HG03521 (cell line): Measurements from ENCODE around the gene CALR.
A peak's percentile ranks its signal among the peaks of the same experiment; 100 is the strongest.
"Not testable (repeated sequence)": the region's sequence is repeated elsewhere in the genome, so short reads cannot be mapped to it uniquely, and the experiment has no call there.

Source experiments
- ATAC-seq: cut with Tn5 transposase; IDR thresholded peaks from one replicate; pipeline ENCODE4 v1.9.1; 2021; ENCODE audit warnings: mild to moderate bottlenecking, moderate library complexity; ENCODE audit not compliant: unreplicated experiment

Gene CALR

DNA sequence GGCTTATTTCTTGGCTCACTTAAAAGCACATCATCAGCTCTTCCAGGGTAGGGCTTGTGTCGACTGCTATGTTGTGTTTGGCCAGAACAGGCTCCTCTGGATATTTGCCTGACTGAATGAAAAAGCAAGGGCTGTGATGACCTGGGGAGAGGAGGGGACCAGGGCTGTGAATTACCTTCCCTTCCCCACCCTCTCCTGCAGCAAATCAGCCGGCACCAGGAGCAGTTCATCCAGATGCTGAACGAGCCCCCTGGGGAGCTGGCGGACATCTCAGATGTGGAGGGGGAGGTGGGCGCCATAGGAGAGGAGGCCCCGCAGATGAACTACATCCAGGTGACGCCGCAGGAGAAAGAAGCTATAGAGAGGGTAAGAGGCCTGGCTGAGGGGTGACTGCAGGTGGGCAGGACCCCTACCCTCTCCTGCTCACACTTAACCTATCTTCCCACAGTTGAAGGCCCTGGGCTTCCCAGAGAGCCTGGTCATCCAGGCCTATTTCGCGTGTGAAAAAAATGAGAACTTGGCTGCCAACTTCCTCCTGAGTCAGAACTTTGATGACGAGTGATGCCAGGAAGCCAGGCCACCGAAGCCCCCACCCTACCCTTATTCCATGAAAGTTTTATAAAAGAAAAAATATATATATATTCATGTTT is 14.2 kb downstream of the CALR start:
- ATAC-seq: no peak

DNA sequence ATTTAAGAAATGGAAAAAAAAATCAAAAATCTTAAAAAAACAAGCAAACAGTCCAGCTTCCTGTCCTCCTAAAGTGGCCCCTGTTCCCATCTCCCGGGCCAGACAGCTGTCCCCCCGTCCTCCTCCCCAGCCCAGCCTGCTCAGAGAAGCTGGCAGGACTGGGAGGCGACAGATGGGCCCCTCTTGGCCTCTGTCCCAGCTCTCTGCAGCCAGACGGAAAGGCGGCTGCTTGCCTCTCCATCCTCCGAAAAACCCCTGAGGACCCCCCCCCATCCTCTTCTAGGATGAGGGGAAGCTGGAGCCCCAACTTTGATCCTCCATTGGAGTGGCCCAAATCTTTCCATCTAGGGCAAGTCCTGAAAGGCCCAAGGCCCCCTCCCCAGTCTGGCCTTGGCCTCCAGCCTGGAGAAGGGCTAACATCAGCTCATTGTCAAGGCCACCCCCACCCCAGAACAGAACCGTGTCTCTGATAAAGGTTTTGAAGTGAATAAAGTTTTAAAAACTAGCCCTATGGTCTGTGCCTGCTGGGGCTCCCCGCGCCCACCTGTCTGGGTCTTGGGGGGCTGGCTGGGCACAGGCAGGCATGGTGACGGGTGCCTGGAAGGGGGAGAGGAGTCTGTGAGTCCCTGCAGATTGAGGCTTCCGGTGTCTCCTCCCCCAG is 14.9 kb downstream of the CALR start:
- ATAC-seq: no peak

DNA sequence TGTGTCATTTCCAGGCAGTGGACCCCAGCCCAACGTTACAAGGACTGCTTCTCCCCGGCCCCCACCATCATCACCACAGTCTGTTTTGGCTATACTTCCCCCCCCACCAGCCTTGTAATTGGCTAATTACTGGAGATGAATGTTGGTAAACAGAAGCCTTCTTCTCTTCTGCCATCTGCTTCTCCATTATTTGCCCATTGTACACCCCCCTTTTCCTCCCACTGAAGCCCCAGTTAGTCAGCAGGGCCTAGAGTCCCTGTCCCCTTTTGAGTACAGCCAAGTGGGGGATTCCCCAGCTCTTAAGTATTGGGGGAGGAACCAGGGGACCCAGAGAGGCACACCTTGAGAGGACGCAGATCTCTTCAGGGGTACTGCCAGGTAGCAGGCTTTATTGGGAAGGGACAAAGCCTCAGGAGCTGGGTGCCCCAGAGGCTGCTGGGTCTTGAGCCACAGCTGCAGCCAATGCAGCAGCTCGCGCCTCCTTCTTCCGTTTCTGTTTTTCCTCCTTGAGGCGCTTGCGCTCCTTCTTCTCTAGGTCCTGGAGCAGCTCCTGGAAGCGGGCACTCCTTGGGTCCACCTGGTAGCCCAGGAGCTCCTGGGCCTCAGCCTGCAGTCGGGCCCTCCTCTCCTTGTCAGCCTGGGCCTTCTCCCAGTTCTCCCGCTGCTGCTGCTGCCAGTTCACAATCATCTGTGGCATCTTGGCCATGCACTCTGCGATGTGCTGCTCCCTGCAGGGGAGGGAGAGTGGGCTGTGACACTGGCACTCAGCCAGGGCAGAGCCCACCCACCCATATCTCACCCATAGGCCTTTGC is 15.6 kb downstream of the CALR start:
- no peak for ATAC-seq

DNA sequence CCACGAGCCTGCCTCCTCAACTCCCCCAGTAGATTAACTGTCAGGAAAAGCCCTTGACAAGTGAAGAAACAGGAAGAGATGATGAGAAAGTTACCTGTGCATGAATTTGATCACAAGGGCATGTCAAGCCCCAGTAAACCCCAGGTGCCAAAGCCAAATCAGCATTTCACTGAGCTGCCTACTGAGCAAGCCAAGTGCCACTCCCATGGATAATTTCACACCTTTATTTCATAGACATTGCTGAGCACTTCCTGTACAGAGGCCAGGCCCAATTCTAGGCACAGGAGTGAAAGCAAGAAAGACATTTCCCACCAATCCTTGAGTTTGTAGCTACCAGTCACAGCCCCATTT is 16.2 kb downstream of the CALR start:
- no peak for ATAC-seq

DNA sequence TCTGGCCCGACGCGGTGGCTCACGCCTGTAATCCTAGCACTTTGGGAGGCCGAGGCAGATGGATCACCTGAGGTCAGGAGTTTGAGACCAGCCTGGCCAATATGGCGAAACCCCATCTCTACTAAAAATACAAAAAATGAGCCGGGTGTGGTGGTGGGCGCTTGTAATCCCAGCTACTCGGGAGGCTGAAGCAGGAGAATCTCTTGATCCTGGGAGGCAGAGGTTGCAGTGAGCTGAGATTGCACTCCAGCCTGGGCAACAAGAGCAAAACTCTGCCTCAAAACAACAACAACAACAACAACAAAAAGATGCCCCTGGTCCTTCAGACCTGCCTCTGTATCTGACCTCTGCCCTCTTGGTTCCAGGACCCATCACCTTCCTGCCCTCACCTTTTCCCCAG is 17.2 kb downstream of the CALR start:
- ATAC-seq: not testable (repeated sequence)

- ATAC-seq: no peak
Measured at GRCh38 chr19:12955996-12956395, 17.6 kb downstream of the CALR start.

DNA sequence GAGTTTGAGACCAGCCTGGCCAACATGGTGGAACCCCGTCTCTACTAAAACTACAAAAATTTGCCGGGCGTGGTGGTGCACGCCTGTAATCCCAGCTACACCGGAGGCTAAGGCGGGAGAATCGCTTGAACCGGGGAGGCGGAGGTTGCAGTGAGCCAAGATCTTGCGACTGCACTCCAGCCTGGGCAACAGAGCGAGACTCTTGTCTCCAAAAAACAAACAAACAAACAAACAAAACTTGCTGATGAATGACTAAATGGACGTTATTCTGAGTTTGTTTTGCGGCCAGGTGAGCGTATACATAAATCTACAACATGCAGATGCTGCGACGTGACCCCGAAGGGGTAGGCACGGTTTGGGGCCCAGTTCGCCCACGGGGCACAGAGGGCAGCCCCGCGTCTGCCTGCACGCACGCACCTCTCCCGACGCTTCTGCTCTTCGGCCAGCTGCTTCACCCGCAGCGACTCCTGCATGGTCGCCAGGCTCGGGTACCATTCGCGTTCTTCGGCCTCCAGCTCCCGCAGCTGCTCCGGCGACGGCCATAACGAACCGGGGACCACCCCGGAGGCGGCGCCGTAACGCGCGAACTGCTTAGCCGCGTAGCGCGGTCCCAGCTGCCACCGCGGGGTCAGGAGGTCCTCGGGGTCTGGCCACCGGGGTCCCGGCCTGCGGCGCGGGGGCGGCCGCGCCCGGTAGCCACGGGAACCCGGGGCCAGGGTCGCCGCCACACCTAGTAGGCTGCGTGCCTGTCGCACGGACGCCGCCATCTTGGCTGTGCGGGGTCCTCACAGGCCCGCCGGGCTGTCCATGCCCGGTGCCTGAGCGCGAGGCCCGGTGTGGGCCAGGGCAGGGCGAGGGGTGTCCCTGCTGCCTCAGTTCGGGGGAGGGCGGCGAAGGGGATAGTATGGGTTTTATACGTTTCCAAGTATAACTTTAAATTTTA is 18.3 kb downstream of the CALR start, which contains the start of gene GADD45GIP1:
Gene GADD45GIP1 (minus strand): TSS at position 778 of the 943 bp plus-strand sequence. CDS start 11 bp downstream, at position 767.
- ATAC-seq: peak; percentile 72

DNA sequence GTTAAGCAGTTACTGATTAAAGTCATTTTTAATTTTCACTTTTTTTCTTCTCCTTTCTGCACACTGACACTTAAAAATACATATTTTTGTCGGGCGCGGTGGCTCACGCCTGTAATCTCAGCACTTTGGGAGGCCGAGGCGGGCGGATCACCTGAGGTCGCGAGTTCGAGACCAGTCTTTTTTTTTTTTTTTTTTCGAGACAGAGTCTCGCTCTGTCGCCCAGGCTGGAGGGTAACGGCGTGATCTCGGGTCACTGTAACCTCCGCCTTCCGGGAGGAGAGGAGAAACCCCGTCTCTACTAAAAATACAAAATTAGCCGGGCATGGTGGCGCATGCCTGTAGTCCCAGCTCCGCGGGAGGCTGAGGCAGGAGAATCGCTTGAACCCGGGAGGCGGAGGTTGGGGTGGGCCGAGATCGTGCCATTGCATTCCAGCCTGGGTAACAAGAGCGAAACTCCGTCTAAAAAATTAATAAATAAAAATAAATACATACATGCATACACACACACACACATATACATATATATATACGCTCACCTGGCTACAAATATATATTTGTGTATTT is 19.1 kb downstream of the CALR start:
- not testable (repeated sequence) for ATAC-seq

DNA sequence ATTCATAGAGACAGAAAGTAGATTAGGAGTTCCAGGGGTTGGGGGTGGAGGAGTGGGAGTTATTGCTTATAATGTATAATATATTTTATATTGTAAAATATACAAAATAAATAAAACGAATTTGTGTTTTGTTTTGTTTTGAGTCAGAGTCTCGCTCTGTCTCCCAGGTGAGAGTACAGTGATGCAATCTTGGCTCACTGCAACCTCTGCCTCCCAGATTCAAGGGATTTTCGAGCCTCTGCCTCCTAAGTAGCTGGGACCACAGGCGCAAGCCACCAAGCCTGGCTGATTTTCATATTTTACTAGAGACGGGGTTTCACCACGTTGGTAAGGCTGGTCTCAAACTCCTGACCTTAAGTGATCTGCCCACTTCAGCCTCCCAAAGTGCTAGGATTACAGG is 21.1 kb downstream of the CALR start:
- ATAC-seq: no peak

GRCh38 chr19:12965017-12965811 is 26.8 kb downstream of the CALR start:
- ATAC-seq: no peak

GRCh38 chr19:12965812-12966135 is 27.4 kb downstream of the CALR start:
- no peak for ATAC-seq

DNA sequence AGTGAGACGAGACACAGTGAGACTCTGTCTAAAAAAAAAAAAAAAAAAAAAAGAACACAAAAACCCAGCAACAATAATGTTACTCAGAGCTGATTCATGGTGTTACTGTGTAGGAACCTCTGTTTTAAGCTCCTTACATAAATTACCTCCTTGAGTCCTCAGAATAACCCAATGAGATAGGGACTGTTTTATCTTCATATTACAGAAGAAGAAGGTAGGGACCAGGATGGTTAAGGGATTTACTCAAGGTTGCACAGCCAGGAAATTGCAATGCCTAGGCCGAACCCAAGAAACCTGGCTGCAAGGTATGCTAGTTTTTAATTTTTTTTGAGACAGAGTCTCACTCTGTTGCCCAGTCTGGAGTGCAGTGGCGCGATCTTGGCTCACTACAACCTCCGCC is 29.5 kb downstream of the CALR start:
- ATAC-seq: no peak

DNA sequence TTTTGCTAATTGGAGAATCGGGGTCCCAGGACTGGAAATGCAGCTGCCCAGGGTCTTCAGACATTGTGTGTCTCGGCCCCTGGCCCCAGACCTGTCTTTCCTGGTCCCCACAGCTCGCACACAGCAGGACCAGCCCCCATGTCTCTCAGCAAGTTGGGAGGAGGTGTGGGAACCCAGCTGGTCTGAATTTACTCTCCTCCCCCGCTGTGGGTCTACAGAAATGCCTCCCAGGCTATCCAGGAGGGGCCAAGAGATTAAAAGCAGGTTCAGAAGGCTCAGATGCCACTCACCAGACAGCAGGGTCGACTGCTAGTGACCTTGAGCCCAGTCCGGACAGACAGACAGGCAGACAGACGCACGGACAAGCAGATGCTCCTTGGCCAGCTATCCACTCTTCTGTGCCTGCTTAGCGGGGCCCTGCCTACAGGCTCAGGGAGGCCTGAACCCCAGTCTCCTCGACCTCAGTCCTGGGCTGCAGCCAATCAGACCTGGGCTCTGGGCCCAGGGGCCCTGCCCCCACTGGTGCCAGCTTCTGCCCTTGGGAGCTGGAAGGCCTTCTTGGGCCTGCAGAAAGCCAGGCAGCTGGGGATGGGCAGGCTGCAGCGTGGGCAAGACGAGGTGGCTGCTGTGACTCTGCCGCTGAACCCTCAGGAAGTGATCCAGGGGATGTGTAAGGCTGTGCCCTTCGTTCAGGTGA is 31.0 kb downstream of the CALR start, which contains the start of gene DAND5:
Gene DAND5 (plus strand): TSS at position 285 of the 697 bp plus-strand sequence. CDS start 85 bp downstream, at position 370.
- no peak for ATAC-seq

DNA sequence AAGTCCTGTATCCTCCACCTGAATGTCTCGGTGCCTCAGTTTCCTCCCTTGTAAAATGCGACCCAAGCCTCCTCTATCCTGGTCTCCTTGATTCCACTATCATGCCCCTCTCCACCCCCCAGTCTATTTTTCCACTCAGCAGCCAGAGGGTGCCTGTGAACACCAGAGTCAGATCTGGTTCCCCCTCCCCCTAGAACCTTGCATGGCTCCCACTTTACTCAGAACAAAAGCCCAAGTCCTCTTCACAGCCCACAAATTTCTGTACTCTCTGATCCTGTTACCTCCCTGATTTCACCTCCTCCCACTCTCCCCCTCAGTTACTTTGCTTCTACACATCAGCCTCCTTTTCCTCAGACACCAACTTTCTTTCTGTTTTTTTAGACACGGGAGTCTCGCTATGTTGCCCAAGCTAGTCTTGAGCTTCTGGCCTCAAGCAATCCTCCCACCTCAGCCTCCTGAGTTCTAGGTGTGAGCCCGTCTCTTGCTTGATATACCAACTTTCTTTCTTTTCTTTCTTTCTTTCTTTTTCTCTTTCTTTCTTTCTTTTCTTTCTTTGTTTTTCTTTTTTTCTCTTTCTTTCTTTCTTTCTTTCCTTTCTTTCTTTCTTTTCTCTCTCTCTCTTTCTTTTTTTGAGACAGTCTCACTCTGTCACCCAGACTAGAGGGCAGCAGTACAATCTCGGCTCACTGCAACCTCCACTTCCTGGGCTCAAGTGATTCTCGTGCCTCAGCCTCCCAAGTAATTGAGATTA is 31.8 kb downstream of the CALR start:
- no peak for ATAC-seq

DNA sequence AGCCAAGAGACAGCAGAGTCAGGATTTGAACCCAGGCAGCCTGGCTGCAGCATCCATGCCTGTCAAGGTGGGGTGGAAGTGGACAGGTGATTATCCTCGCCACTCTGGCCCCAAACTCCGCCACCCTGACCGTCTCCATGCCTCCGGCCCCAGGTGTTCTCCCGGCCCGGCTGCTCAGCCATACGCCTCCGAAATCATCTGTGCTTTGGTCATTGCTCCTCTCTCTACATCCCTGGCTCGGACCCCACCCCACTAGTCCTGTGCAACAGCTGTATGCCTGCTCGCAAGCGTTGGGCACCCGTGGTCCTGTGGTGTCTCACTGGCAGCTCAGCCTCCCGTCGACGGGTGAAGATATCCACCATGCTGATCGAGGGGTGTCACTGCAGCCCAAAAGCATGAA is 34.8 kb downstream of the CALR start:
- ATAC-seq: no peak

DNA sequence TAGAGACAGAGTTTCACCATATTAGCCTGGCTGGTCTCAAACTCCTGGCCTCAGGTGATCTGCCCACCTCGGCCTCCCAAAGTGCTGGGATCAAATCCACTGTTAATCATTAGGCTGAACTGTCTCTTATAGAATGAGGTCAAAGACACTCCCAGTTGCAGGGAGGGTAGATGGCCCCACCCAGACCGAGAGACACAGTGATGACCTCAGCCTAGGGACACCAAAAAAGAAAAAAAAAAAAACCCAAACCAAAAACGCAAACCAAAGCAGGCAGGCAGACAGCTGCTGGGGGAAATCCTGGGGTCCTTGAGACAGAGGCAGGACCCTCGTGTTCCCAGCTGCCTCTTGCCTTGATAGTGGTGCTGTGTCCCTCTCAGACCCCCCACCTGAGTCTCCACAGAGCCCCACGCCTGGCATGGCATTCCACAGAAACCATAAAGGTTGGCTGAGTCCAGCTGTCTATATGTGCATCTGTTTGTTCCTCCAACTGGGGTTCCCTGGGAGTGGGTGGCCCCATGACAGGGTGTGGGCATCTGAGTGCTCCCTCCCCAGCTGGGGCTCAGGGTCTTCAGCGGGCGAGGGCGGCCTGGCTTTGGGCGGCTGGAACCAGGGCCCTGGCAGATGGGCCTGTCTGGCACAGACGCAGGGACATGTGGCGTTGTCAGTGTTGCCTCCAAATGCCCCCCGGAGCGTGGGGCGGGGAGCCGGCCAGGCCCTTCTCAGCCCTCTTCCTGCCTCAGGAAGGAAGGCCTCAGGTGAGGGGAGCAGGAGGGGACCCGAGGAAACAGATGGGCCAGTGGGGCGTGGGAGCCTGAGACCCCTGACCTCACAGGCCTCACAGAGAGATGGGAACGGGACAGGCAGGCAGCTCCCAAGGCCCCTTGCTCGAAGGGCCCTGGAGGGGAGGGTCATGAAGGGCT is 36.2 kb downstream of the CALR start:
- no peak for ATAC-seq

GRCh38 chr19:12975221-12975741 is 36.9 kb downstream of the CALR start:
- no peak for ATAC-seq
